Neutrophil (primary cell): ENCODE results near the gene TENM3.

Source experiments
- H3K27ac ChIP-seq: fragments of 200-600 bp; sonication (generic); 2 replicates; pipeline ENCODE4 v1.5.1; 2016; ENCODE audit warnings: mild to moderate bottlenecking, moderate library complexity
- H3K27me3 ChIP-seq: fragments of 200-600 bp; sonication (generic); 2 replicates; pipeline ENCODE4 v1.6.0; 2016; ENCODE audit warnings: mild to moderate bottlenecking
- H3K36me3 ChIP-seq: fragments of 200-600 bp; sonication (generic); 2 replicates; pipeline ENCODE4 v1.5.1; 2017
- H3K4me1 ChIP-seq, 2 experiments: fragments of 200-600 bp in 1 of 2; sonication (generic) in 1 of 2; 1 replicate in 1 of 2; 2 replicates in 1 of 2; pipeline versions ENCODE4 v1.5.1 to v1.6.1; 2013 to 2016; ENCODE audit warnings: low read depth in 1 of 2, low read length in 1 of 2, mild to moderate bottlenecking in 1 of 2, moderate library complexity in 1 of 2; ENCODE audit not compliant: control insufficient read depth in 1 of 2, insufficient read depth in 1 of 2
- H3K4me3 ChIP-seq, 2 experiments: fragments of 200-600 bp in 1 of 2; sonication (generic) in 1 of 2; 1 replicate in 1 of 2; 2 replicates in 1 of 2; pipeline ENCODE4 v1.5.1; 2013 to 2016; ENCODE audit warnings: low read depth in 1 of 2, low read length in 1 of 2, mild to moderate bottlenecking in 1 of 2, moderate library complexity in 1 of 2
- H3K9me3 ChIP-seq: fragments of 200-600 bp; sonication (generic); 2 replicates; pipeline ENCODE4 v1.5.1; 2016
- TF ChIP-seq, protein P1 (sequence below): fragments of 200-600 bp; sonication (generic); IDR thresholded peaks from 2 replicates; pipeline ENCODE4 v1.5.1; 2016; ENCODE audit warnings: antibody characterized with exemption

TENM3 gene

DNA sequence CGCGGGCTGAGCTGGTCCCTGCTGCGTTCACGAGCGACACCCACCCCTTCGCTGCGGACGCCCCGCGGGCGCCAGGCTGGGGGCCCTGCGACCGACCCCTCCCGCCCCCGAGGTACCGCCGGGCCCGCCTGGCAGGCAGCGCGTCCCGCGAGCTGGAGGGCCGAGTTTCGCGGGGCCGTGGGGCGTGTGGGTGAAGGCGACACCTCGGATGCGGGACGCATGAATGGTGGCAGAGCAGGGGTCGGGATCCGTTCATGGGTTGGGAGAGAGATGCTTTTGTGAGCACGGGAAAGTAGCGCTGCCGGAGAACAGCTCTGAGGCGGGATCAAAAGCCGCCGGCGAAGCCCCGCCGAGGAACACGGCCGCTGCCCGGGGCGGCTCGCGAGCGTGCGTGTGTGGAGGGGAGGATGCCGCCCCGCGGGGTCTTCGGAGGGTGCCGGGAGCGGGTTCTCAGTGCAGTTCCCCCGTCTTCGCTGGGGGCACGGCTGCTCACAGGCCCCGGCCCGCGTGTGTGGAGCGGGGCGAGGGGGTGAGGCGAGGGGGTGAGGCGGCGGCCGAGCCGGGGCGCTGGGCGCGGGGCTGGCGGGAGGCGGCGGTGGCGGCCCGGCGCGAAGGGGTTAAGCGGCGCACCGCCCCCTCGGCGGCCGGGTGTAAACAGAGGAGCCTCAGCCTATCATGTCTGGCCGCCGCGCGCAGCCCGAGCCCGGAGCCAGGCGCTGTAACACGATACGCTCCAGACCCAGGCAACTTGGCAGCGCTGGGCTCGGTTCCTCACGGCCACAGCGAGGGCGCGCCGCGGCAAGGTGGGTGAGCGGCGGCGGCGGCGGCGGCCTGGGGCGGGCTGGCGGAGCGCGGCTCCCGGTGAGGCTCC, 205.3 kb downstream of the TENM3 start:
- H3K4me1 ChIP-seq = peaks cover 0 to 2% of the 10 kb centered on the region in 2 experiments
- TF ChIP-seq, protein P1, sequence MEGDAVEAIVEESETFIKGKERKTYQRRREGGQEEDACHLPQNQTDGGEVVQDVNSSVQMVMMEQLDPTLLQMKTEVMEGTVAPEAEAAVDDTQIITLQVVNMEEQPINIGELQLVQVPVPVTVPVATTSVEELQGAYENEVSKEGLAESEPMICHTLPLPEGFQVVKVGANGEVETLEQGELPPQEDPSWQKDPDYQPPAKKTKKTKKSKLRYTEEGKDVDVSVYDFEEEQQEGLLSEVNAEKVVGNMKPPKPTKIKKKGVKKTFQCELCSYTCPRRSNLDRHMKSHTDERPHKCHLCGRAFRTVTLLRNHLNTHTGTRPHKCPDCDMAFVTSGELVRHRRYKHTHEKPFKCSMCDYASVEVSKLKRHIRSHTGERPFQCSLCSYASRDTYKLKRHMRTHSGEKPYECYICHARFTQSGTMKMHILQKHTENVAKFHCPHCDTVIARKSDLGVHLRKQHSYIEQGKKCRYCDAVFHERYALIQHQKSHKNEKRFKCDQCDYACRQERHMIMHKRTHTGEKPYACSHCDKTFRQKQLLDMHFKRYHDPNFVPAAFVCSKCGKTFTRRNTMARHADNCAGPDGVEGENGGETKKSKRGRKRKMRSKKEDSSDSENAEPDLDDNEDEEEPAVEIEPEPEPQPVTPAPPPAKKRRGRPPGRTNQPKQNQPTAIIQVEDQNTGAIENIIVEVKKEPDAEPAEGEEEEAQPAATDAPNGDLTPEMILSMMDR = no peak
- peaks cover 92% of the 10 kb centered on the region for H3K27me3 ChIP-seq
- no peaks in the 10 kb centered on the region for H3K36me3 ChIP-seq
- no peaks in the 10 kb centered on the region for H3K9me3 ChIP-seq
- no peak overlapping the region for H3K27ac ChIP-seq
- no peak overlapping the region for H3K4me3 ChIP-seq

DNA sequence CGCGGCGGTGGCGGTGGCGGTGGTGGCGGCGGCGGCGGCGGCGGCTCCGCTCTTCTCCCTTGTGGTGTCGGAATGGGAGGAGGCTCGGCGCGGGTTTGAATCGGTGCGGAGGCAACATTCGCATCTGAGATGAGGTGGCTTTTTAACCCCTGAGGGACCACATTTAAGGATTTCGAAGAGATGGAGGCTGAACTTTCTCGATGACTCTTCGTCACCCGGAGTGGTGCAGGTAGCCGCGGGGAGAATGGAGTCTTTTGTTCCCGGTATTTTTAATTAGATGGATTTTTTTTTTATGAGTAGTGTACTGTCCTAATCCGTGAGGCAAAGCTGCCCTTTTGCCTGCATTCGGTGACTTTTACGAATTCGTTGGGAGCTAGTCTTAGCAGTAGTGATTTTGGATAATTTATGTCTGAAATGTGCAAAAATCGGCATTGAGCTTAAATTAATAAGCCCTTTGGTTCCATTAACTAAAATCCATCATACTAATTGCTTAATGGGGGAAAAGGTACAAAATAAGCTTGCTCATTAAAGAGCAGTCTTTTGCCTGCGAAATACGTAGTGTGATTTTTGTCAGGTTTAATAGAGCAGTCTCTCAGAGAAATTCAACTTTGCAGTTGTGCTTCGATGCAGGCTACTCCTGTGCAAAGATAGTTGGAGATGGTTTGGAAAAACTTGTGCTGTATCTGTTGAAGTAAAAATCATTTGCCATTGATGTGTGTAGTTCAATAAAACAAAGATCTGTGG, 206.2 kb downstream of the TENM3 start:
- Histone ChIP-seq H3K4me3 (no peak overlapping the region), H3K27me3 (peaks cover 100% of the 10 kb centered on the region), H3K36me3 (no peaks in the 10 kb centered on the region), H3K4me1 (peaks cover 0 to 2% of the 10 kb centered on the region in 2 experiments), H3K27ac (no peak overlapping the region), H3K9me3 (no peaks in the 10 kb centered on the region)
- TF ChIP-seq, protein P1 = no peak

DNA sequence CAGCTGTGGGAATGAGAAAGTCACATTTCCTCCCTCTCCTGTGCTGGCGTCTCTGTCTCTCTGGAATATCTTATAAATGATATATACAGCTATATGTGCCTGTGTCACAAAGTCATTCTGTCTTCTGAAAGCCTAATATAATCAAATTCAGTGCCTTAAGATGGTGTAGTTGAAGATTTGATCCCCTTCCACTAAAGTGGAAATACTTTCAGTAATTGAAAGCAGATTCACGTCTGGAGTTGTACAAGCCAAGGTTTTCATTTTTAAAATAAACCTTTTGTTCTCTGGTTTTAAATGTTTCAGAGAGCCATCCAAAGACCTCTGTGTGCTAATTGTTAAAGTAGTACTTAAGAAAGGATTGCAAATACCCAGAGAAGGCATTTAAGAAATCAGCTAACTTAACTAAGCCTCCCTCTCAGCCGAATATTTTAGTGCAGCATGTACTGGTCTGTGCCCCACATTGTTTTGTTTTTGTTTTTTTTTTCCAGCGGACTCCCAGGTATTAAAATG, 206.8 kb downstream of the TENM3 start:
- Histone ChIP-seq H3K4me1 (peaks cover 0 to 2% of the 10 kb centered on the region in 2 experiments), H3K27ac (no peak overlapping the region), H3K36me3 (no peaks in the 10 kb centered on the region), H3K4me3 (no peak overlapping the region), H3K9me3 (no peaks in the 10 kb centered on the region), H3K27me3 (peaks cover 98% of the 10 kb centered on the region)
- TF ChIP-seq, protein P1 = no peak

DNA sequence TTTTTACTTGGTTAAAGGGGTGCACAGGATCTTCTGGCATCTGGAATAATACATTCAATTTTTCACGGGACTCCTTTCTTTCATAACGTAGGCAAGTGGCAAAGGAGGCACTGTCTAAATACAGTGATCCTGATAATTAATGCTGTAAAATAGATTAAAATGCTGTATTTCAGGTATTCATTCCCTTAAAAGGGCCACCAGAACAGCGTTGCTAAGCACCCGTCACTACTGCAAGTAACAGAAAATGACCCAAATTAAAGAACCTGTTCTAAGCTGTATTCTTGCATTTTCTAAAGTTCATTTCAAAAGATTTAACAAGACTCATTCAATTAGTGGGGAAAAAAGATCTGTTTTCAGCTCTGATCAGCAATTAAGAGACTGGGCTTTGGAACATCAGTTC, 208.2 kb downstream of the TENM3 start:
- no peak overlapping the region for H3K27ac ChIP-seq
- no peaks in the 10 kb centered on the region for H3K36me3 ChIP-seq
- H3K9me3 ChIP-seq = no peaks in the 10 kb centered on the region
- TF ChIP-seq, protein P1 = no peak
- peaks cover 83% of the 10 kb centered on the region for H3K27me3 ChIP-seq
- peaks cover 0 to 2% of the 10 kb centered on the region in 2 experiments for H3K4me1 ChIP-seq
- H3K4me3 ChIP-seq = no peak overlapping the region

DNA sequence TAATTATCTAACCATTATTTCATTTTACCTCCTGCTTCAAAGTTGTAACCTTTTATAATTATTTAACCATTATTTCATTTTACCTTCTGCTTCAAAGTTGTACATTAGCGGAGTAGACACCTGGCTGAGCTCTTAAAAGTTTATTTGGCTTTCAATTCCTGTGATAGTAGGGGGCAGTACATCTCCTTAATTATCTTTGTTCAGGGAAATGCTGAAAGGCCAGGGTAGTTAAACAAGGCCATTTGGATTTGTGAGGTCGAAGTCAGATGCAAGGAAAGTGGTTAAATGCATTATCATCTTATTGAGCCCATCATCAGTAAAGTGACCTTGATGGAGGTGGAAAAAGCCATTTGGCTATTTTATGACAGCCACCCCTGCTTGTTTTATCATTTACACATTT, 210.6 kb downstream of the TENM3 start:
- Histone ChIP-seq H3K4me3 (no peak overlapping the region), H3K4me1 (no peaks in the 10 kb centered on the region), H3K36me3 (no peaks in the 10 kb centered on the region), H3K27me3 (peaks cover 59% of the 10 kb centered on the region), H3K9me3 (no peaks in the 10 kb centered on the region), H3K27ac (no peak overlapping the region)
- TF ChIP-seq, protein P1 = no peak
